HL-60 (cell line): ENCODE results near the gene IQCH.

Experiments used
- DNase-seq, 2 experiments: peaks; one replicate each; pipeline ENCODE4 v3.0.0-alpha.2; 2010 to 2020; ENCODE audit warnings: low read depth in 1 of 2, low spot score in 1 of 2
- H3K27ac ChIP-seq: fragments of 250-450 bp; sonication (Bioruptor Pico); replicated peaks from 2 replicates; pipeline ENCODE4 v1.5.1; 2020; ENCODE audit warnings: mild to moderate bottlenecking, moderate library complexity
- H3K27me3 ChIP-seq: fragments of 250-450 bp; sonication (Bioruptor Pico); 2 replicates; pipeline ENCODE4 v1.5.1; 2021; ENCODE audit warnings: mild to moderate bottlenecking, moderate library complexity; ENCODE audit not compliant: insufficient read depth, poor library complexity, severe bottlenecking
- H3K4me3 ChIP-seq: replicated peaks from 2 replicates; pipeline ENCODE4 v1.5.1; 2011; ENCODE audit warnings: mild to moderate bottlenecking, control low read depth, low read length; ENCODE audit not compliant: insufficient read depth
- GABPA ChIP-seq: IDR thresholded peaks from 2 replicates; pipeline ENCODE4 v1.6.1; 2012; ENCODE audit warnings: low read depth
- POLR2AphosphoS5 ChIP-seq: IDR thresholded peaks from 2 replicates; pipeline ENCODE4 v1.6.1; 2012; ENCODE audit warnings: low read depth
- REST ChIP-seq: IDR thresholded peaks from 2 replicates; pipeline ENCODE4 v1.6.1; 2012; ENCODE audit warnings: low read depth; ENCODE audit not compliant: insufficient replicate concordance
- SPI1 ChIP-seq: IDR thresholded peaks from 2 replicates; pipeline ENCODE4 v1.6.1; 2012; ENCODE audit warnings: low read depth, mild to moderate bottlenecking, borderline replicate concordance
- TF ChIP-seq, protein P1 (sequence below): IDR thresholded peaks from one replicate; pipeline ENCODE4 v1.5.1; 2011; ENCODE audit warnings: low read length, control low read depth, inconsistent platforms; ENCODE audit not compliant: insufficient read depth

The IQCH gene

DNA sequence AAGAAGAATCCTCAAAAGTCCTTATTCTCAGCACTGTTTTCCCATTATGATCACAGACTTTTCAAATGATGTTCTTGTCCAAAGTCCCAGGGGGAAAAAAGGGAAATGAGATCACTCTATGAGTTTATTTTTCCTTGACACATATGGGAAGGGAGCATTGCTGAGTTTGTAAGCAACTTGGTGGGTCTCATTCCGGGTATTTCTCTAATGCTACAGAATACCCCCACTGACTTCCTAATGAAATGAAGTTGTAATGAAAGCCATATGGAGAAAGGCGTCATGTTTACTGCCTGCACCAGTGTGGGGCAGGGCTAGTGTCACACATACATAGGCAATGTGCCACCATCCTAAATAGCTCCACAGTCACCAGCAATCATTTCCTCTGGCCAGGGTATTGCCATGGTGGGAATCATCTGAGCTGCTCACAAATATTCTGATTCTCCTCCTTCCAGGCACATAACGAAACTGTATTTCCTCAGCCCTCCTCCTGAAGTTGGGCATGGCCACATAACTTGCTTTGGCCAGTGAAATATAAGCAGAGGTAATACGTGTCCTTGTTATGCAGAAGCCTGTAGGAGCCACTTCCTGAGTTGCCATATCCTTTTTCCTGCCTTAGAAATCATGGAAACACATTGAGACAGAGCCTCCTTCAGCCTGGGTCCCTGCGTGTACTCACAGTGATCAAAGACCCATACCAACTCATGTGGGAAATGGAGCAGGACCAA, 225.4 kb downstream of the IQCH start:
- Histone ChIP-seq H3K27ac (no peak overlapping the region), H3K27me3 (no peaks in the 10 kb centered on the region), H3K4me3 (no peak overlapping the region)
- TF ChIP-seq SPI1 (no peak), GABPA (no peak), POLR2AphosphoS5 (no peak), REST (no peak)
- no peak for DNase-seq

GRCh38 chr15:67480741-67481140, 226.2 kb downstream of the IQCH start:
- no peak for DNase-seq
- H3K4me3 ChIP-seq: no peak overlapping the region
- no peaks in the 10 kb centered on the region for H3K27me3 ChIP-seq
- no peak for TF ChIP-seq GABPA
- TF ChIP-seq, protein P1, sequence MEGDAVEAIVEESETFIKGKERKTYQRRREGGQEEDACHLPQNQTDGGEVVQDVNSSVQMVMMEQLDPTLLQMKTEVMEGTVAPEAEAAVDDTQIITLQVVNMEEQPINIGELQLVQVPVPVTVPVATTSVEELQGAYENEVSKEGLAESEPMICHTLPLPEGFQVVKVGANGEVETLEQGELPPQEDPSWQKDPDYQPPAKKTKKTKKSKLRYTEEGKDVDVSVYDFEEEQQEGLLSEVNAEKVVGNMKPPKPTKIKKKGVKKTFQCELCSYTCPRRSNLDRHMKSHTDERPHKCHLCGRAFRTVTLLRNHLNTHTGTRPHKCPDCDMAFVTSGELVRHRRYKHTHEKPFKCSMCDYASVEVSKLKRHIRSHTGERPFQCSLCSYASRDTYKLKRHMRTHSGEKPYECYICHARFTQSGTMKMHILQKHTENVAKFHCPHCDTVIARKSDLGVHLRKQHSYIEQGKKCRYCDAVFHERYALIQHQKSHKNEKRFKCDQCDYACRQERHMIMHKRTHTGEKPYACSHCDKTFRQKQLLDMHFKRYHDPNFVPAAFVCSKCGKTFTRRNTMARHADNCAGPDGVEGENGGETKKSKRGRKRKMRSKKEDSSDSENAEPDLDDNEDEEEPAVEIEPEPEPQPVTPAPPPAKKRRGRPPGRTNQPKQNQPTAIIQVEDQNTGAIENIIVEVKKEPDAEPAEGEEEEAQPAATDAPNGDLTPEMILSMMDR: no peak
- TF ChIP-seq POLR2AphosphoS5: no peak
- no peak for TF ChIP-seq REST
- TF ChIP-seq SPI1: no peak
- H3K27ac ChIP-seq: no peak overlapping the region

GRCh38 chr15:67481680-67482079, 227.1 kb downstream of the IQCH start:
- DNase-seq: no peak
- Histone ChIP-seq H3K27me3 (no peaks in the 10 kb centered on the region), H3K4me3 (no peak overlapping the region), H3K27ac (no peak overlapping the region)
- TF ChIP-seq, protein P1: no peak
- no peak for TF ChIP-seq GABPA

- H3K27ac ChIP-seq: no peak overlapping the region
- no peak for DNase-seq
- no peaks in the 10 kb centered on the region for H3K27me3 ChIP-seq
- TF ChIP-seq GABPA: no peak
- TF ChIP-seq, protein P1: no peak
- TF ChIP-seq REST: no peak
- TF ChIP-seq SPI1: no peak
- TF ChIP-seq POLR2AphosphoS5: no peak
- H3K4me3 ChIP-seq: no peak overlapping the region
Measured at GRCh38 chr15:67495585-67495984, 241.0 kb downstream of the IQCH start.
